Ishikawa (cell line): ENCODE measurements around the gene SLC22A15.

Experiments used
- EP300 ChIP-seq: IDR thresholded peaks from 2 replicates; pipeline ENCODE4 v1.6.1; 2012; ENCODE audit warnings: borderline replicate concordance
- NFIC ChIP-seq: IDR thresholded peaks from 2 replicates; pipeline ENCODE4 v1.6.1; 2012
- RAD21 ChIP-seq: IDR thresholded peaks from 2 replicates; pipeline ENCODE4 v1.6.1; 2012; ENCODE audit warnings: low read depth
- TAF1 ChIP-seq: IDR thresholded peaks from 2 replicates; pipeline ENCODE4 v1.6.1; 2012; ENCODE audit warnings: low read depth, mild to moderate bottlenecking
- YY1 ChIP-seq: IDR thresholded peaks from 2 replicates; pipeline ENCODE4 v1.6.1; 2012; ENCODE audit warnings: low read depth
- TF ChIP-seq, protein P1 (sequence below): IDR thresholded peaks from 2 replicates; pipeline ENCODE4 v1.6.1; 2012
- TF ChIP-seq, protein P2 (sequence below): IDR thresholded peaks from 2 replicates; pipeline ENCODE4 v1.6.1; 2012; ENCODE audit warnings: low read depth, mild to moderate bottlenecking
- TF ChIP-seq, protein P3 (sequence below): IDR thresholded peaks from 2 replicates; pipeline ENCODE4 v1.6.1; 2012

DNA sequence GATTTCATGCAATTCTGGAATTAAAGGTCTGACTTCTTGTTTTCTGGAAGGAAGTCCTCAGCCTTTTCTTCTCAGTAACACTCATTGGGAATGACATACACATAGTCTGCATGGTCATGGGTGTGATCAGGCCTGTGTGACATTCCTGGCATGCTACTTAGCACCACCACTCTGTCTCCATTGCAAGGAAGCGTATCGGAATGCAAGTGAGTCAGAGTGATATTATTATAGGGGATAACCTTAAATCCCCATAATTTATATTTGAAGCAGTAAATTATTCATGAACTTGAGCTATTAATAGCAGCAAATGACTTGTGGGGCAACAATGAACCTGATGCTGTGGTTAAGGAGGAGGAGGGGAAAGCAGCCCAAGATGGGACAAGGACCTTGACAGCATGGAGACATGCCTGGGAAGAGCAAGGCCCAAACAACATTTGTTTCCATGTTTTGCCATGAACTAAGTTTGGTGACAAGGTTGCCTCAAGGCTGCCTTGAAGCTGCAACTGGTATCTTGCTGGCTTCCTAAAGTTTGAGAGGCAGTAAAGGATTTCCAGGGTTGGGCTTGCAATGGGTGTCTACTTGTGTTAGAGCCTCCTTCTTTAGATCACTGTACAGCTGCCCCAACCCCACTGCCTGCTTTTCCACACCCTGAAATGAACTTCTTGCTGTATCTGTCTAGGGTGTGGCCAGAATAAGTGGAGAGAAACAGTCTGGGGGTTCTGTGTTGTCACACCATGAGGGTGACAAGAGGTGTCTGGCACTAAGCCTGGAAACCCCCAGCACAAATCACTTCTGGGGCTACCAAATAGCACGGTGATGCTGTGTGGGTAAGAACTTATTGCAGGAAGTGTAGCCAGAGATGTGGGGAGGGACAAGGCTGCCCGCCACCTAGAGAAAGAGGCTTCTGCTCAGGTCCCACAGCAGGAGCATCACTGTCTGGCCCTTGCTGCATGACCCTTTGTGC is 139.4 kb downstream of the SLC22A15 start:
- TF ChIP-seq YY1 (peak; percentile 24; the same call in 1 of the 2 replicates), RAD21 (no peak), EP300 (peak; percentile 89), TAF1 (no peak), NFIC (peak; percentile 81)
- TF ChIP-seq, protein P1, sequence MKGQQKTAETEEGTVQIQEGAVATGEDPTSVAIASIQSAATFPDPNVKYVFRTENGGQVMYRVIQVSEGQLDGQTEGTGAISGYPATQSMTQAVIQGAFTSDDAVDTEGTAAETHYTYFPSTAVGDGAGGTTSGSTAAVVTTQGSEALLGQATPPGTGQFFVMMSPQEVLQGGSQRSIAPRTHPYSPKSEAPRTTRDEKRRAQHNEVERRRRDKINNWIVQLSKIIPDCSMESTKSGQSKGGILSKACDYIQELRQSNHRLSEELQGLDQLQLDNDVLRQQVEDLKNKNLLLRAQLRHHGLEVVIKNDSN, result peak; percentile 7; the same call in 1 of the 2 replicates
- TF ChIP-seq, protein P2, sequence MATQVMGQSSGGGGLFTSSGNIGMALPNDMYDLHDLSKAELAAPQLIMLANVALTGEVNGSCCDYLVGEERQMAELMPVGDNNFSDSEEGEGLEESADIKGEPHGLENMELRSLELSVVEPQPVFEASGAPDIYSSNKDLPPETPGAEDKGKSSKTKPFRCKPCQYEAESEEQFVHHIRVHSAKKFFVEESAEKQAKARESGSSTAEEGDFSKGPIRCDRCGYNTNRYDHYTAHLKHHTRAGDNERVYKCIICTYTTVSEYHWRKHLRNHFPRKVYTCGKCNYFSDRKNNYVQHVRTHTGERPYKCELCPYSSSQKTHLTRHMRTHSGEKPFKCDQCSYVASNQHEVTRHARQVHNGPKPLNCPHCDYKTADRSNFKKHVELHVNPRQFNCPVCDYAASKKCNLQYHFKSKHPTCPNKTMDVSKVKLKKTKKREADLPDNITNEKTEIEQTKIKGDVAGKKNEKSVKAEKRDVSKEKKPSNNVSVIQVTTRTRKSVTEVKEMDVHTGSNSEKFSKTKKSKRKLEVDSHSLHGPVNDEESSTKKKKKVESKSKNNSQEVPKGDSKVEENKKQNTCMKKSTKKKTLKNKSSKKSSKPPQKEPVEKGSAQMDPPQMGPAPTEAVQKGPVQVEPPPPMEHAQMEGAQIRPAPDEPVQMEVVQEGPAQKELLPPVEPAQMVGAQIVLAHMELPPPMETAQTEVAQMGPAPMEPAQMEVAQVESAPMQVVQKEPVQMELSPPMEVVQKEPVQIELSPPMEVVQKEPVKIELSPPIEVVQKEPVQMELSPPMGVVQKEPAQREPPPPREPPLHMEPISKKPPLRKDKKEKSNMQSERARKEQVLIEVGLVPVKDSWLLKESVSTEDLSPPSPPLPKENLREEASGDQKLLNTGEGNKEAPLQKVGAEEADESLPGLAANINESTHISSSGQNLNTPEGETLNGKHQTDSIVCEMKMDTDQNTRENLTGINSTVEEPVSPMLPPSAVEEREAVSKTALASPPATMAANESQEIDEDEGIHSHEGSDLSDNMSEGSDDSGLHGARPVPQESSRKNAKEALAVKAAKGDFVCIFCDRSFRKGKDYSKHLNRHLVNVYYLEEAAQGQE, result no peak
- TF ChIP-seq, protein P3, sequence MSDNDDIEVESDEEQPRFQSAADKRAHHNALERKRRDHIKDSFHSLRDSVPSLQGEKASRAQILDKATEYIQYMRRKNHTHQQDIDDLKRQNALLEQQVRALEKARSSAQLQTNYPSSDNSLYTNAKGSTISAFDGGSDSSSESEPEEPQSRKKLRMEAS, result peak; percentile 54
